Body of pancreas (tissue), 4 donors: ENCODE measurements around the gene RSRC1.

Experiments
- CTCF ChIP-seq, 7 experiments: fragments of 450-650 bp in 4 of 7; fragments of 200-600 bp in 3 of 7; sonication (generic) in 3 of 7; IDR thresholded peaks; one replicate each; pipeline ENCODE4 v1.5.1; 2016 to 2019; ENCODE audit warnings: antibody characterized with exemption in 7 of 7
- POLR2A ChIP-seq, 3 donors: fragments of 450-650 bp; IDR thresholded peaks; one replicate each; pipeline ENCODE4 v1.6.1; 2016; ENCODE audit warnings: antibody characterized with exemption in 3 of 3, mild to moderate bottlenecking in 2 of 3

- TF ChIP-seq CTCF (IDR thresholded peaks at IDR 0.05): no peak
- no peak for TF ChIP-seq POLR2A (IDR thresholded peaks at IDR 0.05)
These were observed 95.4 kb downstream of the RSRC1 start for GRCh38 chr3:158205324-158205723.
